ENCODE data around the gene MAK.

The MAK gene

GRCh38 chr6:10722570-10722819 lies 115.8 kb downstream of the MAK start:
- DNase-seq: no peak

GRCh38 chr6:10721850-10722569 lies 116.3 kb downstream of the MAK start:
- DNase-seq: no peak

- peak; percentile 58 for DNase-seq
These were observed 117.1 kb downstream of the MAK start for GRCh38 chr6:10720960-10721849.

GRCh38 chr6:10720265-10720959 lies 117.9 kb downstream of the MAK start:
- peak; percentile 64 for DNase-seq

- no peak for DNase-seq
These were observed 118.4 kb downstream of the MAK start for GRCh38 chr6:10719964-10720264.

GRCh38 chr6:10719296-10719963 lies 118.9 kb downstream of the MAK start:
- peak; percentile 66 for DNase-seq

GRCh38 chr6:10713962-10714361 lies 124.4 kb downstream of the MAK start:
- DNase-seq: no peak
